Measurements from ENCODE around the gene FOXP1. TPM values are rescaled to one million over a fixed set of nuclear protein-coding genes. Genes with fewer than 3 reads are reported as not detected.

FOXP1 gene
- total RNA-seq, 1 experiment from 2014 or later, result 2.9 TPM

GRCh38 chr3:71156062-71156665 is 427.4 kb downstream of the FOXP1 start:
- Histone ChIP-seq H3K27ac (ENCODE audit: low read length) (no peak overlapping the region), H3K4me1 (ENCODE audit: control insufficient read depth, insufficient read depth, low read length) (no peaks in the 10 kb centered on the region)
- intact Hi-C loops (cut with micrococcal nuclease; ENCODE audit: unreplicated experiment), result no loop called here

GRCh38 chr3:71154846-71155245 is 428.7 kb downstream of the FOXP1 start:
- Histone ChIP-seq H3K36me3 (ENCODE audit: control insufficient read depth, insufficient read depth, low read length) (no peaks in the 10 kb centered on the region), H3K4me1 (ENCODE audit: control insufficient read depth, insufficient read depth, low read length) (no peaks in the 10 kb centered on the region), H3K9me3 (ENCODE audit: control insufficient read depth, insufficient read depth, low read depth, low read length) (no peaks in the 10 kb centered on the region), H3K4me3 (ENCODE audit: low read depth in 2 of 2, low read length in 2 of 2) (no peak overlapping the region), H3K27ac (ENCODE audit: low read length) (no peak overlapping the region), H3K27me3 (ENCODE audit: control insufficient read depth, insufficient read depth, low read length) (no peaks in the 10 kb centered on the region)
- no TSS peak for BruUV-seq (replicated peaks)
- ChIA-PET CTCF (no interaction called here), POLR2A (no interaction called here)
- TF ChIP-seq SIN3A (IDR thresholded peaks at IDR 0.05; ENCODE audit: borderline replicate concordance, insufficient read depth, low read depth, low read length) (no peak), REST (IDR thresholded peaks at IDR 0.05; ENCODE audit: insufficient read depth in 1 of 2, low read depth in 2 of 2, low read length in 1 of 2) (no peak), TCF7L2 (IDR thresholded peaks at IDR 0.05; ENCODE audit: low read depth, low read length) (no peak), CTCF (IDR thresholded peaks at IDR 0.05) (no peak), POLR2AphosphoS5 (IDR thresholded peaks at IDR 0.05; ENCODE audit: low read depth, low read length) (no peak)
- ATAC-seq, result no peak
- in situ Hi-C loops (cut with HindIII; ENCODE audit: low pct_unique_long_range_greater_than_20kb, low sequenced_read_pairs), result no loop called here
- intact Hi-C loops (cut with micrococcal nuclease; ENCODE audit: unreplicated experiment), result no loop called here
- no peak for DNase-seq (ENCODE audit: low read depth, low spot score)

More at GRCh38 chr3:71156062-71156665, 427.4 kb downstream of the FOXP1 start:
- no TSS peak for BruUV-seq (replicated peaks)
- H3K9me3 ChIP-seq (ENCODE audit: control insufficient read depth, insufficient read depth, low read depth, low read length), result no peaks in the 10 kb centered on the region
- ChIA-PET CTCF (no interaction called here), POLR2A (no interaction called here)
- in situ Hi-C loops (cut with HindIII; ENCODE audit: low pct_unique_long_range_greater_than_20kb, low sequenced_read_pairs), result no loop called here
- no peak overlapping the region for H3K4me3 ChIP-seq (ENCODE audit: low read depth in 2 of 2, low read length in 2 of 2)
- no peaks in the 10 kb centered on the region for H3K27me3 ChIP-seq (ENCODE audit: control insufficient read depth, insufficient read depth, low read length)
- TF ChIP-seq POLR2AphosphoS5 (IDR thresholded peaks at IDR 0.05; ENCODE audit: low read depth, low read length), result no peak
- no peak for TF ChIP-seq SIN3A (IDR thresholded peaks at IDR 0.05; ENCODE audit: borderline replicate concordance, insufficient read depth, low read depth, low read length)
- DNase-seq (ENCODE audit: low read depth, low spot score) (no peak), ATAC-seq (no peak)
- no peaks in the 10 kb centered on the region for H3K36me3 ChIP-seq (ENCODE audit: control insufficient read depth, insufficient read depth, low read length)

- ChIA-PET POLR2A (no interaction called here), CTCF (no interaction called here)
- ATAC-seq (no peak), DNase-seq (ENCODE audit: low read depth, low spot score) (no peak)
- Histone ChIP-seq H3K4me3 (ENCODE audit: low read depth in 2 of 2, low read length in 2 of 2) (no peak overlapping the region), H3K27me3 (ENCODE audit: control insufficient read depth, insufficient read depth, low read length) (no peaks in the 10 kb centered on the region), H3K27ac (ENCODE audit: low read length) (no peak overlapping the region), H3K36me3 (ENCODE audit: control insufficient read depth, insufficient read depth, low read length) (no peaks in the 10 kb centered on the region), H3K4me1 (ENCODE audit: control insufficient read depth, insufficient read depth, low read length) (no peaks in the 10 kb centered on the region), H3K9me3 (ENCODE audit: control insufficient read depth, insufficient read depth, low read depth, low read length) (no peaks in the 10 kb centered on the region)
- TF ChIP-seq POLR2AphosphoS5 (IDR thresholded peaks at IDR 0.05; ENCODE audit: low read depth, low read length), result no peak
- TF ChIP-seq SIN3A (IDR thresholded peaks at IDR 0.05; ENCODE audit: borderline replicate concordance, insufficient read depth, low read depth, low read length), result no peak
- TF ChIP-seq TCF7L2 (IDR thresholded peaks at IDR 0.05; ENCODE audit: low read depth, low read length), result no peak
- TF ChIP-seq CTCF (IDR thresholded peaks at IDR 0.05), result no peak
- TF ChIP-seq REST (IDR thresholded peaks at IDR 0.05; ENCODE audit: insufficient read depth in 1 of 2, low read depth in 2 of 2, low read length in 1 of 2), result no peak
- in situ Hi-C loops (cut with HindIII; ENCODE audit: low pct_unique_long_range_greater_than_20kb, low sequenced_read_pairs) (no loop called here), intact Hi-C loops (cut with micrococcal nuclease; ENCODE audit: unreplicated experiment) (no loop called here)
- BruUV-seq (replicated peaks), result no TSS peak
These were observed 429.8 kb downstream of the FOXP1 start for GRCh38 chr3:71153713-71154112.

Measured in Panc1 (cell line).